Measurements from ENCODE around the gene PTGIS.

Gene PTGIS

DNA sequence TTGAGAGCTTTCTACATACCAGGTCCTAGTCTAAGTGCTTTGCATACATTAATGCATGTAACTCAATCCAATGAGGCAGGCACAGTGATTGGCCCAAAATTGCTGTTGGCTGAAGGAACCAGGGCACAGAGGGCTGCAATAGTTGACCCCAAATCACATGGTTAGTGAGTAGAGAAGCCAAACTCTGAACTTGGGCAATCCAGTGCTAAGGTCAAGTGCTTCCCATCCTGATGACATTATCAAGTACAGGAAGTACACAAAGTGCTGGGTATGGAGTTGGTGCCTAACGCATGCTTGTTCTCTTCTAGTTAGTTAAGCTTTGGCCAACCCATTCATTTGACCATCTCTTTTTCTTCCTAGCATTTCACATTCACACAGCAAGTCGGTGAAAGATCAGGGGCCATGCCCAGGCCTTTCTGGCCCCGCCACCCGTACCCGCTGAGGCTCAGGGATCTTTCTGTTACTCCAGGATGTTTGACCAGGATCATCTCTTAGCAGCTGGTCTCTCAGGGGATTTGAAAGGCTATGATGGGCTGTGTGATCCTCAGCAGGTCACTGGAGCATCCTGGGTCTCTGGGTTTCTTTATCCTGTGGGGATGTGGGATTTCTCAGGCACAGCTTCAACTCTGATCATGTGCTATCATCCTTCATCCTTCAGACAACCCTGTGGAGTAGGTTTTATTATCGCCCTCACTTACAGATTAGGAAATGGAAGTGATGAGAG lies 92.5 kb downstream of the PTGIS start:
- DNase-seq (ENCODE audit: low read depth in 4 of 4, low spot score in 1 of 4): no peak

DNA sequence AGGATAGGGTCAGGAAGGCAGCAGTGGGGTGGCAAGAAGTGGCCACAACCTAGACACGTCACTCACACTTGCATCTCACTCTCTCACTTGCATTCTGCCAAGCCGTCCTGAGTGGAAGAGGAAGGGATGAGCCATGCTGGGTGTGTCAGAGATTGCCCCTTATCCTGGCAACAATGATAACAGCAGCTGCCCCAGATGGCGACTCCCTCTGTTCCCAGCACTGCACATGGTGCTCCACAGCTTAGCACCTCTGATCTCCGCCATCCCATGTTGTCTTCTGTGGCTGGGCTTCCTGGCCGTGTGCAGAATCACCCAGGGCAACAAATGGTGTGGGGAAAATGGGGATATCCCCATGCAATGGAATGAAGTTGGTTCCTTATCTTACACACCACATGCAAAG lies 96.5 kb downstream of the PTGIS start:
- no peak for DNase-seq (ENCODE audit: low read depth in 4 of 4, low spot score in 1 of 4)

DNA sequence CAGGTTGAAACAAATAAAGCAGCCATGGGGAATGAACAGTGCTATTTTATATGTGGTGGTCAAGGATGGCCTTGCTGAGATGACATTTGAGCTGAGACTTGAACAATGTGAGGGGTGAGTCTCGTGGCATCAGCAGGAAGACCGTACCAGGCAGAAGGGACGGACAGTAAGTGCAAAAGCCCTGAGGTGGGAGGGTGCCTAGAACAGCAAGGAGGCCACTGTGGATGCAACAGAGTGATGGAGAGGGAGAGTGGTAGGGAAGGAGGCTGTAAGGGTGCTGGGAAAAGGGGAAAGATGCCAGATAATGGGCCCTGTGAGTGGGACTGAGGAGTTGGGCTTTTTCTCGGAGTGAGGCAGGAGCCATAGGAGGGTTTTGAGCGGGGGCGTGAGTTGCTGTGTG lies 97.0 kb downstream of the PTGIS start:
- no peak for DNase-seq (ENCODE audit: low read depth in 4 of 4, low spot score in 1 of 4)

DNA sequence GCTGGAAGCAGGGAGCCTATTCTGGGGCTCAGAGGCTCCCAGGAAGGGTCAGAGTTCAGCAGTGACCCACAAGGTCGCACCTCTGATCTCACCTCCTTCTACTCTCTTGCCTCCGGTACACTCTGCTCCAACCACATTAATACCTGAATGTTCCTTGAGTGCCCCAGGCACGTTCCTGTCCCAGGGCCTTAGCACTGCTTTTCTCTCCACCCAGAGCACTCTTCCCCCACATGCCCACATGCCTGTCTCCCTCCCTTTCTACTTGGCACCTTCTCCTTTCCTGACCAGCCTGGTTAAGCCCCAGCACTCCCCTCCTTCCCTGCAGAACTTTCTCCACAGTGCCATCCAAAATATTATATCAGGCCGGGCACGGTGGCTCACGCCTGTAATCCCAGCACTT lies 98.9 kb downstream of the PTGIS start:
- no peak for DNase-seq (ENCODE audit: low read depth in 4 of 4, low spot score in 1 of 4)

DNA sequence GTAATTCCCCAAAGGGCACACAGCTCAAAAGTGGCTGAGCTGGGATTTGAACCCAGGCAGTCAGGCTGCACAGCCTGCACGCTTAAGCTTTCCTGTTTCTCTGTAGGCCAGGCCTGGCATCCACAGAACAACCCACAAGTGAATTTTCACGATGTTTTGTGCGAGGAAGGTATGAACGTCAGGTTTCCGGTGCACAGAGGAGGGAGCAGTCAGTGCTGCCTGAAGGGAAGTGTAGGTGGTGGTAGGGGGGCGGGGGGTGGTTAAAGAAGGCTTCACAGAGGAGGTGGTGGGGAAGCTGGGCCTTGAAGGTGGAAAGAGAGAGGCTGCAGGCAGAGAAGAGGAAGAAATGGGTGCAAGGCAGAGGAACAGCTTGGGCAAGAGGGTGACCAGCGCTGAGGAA lies 99.5 kb downstream of the PTGIS start:
- DNase-seq (ENCODE audit: low read depth in 4 of 4, low spot score in 1 of 4): no peak

DNA sequence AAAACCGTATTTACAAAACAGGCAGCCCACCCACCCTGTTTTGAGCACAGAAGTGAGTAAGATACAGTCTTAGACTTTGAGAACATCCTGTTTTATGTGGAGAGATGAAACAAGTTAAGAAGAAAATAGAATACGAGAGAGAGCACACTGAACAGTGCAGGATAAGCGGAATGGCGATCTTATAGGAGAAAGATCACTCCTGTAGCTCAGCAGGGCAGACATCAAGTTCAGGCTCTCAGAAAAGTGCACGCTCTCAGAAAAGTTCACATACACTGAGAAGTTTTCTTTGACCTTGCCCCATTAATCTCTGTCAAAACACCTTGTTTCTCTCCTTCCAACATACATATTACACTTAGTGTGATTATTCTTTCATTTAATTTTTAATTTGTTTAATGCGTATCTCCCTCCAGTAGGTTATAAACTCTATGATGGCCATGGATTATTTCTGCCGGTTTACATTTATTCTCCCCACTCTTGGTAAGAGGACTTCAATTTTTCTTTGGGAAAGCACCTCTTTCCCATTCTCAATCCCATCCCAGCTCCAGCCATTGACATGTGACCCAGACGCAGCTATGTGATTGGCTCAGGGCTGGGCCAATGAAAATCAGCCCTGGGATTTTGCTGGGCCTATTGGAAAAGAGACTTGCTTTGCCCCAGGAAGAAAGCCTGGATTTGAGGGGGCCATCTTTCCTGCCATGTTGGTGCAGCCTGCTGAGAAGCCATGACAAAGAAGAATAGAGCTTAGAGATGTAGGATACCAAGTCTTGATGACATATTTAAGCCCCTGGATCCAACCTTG lies 101.6 kb downstream of the PTGIS start:
- DNase-seq (ENCODE audit: low read depth in 4 of 4, low spot score in 1 of 4): no peak

DNA sequence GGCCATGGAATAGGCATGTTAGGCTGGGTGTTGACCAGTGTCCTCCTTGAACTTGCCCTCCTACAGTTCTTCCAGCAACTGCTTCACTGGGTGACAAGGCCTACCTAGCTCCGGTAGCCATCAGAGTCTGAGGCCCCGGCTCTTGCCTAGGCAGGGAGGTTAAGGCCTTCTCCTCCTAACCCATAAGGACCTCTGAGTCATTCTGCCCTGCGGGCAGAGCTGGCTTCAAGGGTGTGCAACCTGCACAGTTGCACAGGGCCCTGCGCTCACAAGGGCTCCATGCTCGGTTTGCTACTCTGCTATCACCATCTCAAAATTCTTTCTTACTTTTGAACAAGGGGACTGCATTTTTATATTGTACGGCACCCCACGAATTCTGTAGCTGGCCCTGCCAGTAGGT lies 103.4 kb downstream of the PTGIS start:
- no peak for DNase-seq (ENCODE audit: low read depth in 4 of 4, low spot score in 1 of 4)

DNA sequence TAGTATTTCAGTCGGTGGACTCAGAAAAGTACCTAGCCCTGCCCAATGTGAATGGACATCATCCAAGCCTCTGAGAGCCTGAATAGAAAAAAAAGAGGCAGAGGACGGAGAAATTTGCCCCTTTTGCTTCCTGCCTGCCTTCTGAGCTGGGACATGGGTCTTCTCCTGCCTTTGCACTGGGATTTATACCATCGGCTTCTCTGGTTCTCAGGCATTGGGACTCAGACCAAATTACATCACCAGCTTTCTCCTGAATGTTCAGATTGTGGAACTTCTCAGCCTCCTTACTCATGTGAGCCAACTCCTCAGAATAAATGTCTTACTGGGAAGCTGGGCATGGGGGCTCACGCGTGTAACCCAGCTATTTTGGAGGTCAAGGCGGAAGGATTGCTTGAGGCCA lies 105.3 kb downstream of the PTGIS start:
- no peak for DNase-seq (ENCODE audit: low read depth in 4 of 4, low spot score in 1 of 4)

DNA sequence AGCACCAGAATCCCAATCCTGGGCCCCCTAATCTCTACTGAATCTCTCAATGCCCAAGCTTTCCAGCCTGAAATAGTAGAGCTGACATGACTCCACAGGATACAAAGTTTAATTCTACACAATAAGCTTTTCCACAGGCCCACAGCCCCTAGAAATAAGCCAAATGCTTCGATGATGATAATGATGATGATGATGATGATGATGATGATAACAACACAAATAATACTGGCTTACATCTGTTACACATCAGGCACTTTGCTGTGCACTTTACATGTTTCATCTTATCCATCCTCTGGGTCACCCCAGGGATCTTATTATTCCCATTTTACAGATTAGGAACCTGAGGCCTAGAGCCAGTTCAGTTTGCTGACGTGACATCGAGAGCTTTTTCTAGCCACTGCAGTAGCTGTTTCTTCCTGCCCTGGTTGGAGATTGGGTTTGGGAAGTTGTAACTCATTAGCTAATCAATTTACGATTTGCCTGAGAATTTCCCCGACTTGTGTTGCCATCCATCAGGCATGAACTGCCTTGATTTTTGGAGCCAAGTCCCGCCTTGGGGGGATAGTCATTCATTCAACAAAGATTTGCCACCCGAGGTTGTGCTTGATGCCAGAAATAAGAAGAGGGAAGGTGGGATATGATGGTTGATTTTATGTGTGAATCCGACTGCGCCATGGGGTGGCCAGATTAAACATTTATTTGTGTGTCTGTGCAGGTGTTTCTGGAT lies 105.9 kb downstream of the PTGIS start:
- DNase-seq (ENCODE audit: low read depth in 4 of 4, low spot score in 1 of 4): no peak

DNA sequence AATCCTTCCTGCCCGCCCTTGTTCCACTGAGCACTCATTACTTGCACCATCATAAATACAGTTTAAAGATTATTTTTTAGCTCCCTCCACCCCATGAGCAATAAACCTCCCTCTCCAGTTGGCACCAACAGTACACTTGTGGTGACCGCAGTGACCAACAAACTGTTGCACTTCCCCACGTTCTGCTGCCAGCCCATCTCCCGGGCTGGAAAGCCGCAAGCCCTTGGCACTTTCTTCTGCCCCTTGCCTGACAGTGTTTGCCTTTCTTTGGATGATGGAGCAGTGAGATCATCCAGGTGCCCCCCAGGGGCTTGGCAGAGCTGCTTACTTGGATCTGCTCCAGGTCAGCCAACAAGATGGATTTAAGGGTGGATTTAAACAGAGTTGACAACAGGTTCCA lies 107.0 kb downstream of the PTGIS start:
- no peak for DNase-seq (ENCODE audit: low read depth in 4 of 4, low spot score in 1 of 4)

DNA sequence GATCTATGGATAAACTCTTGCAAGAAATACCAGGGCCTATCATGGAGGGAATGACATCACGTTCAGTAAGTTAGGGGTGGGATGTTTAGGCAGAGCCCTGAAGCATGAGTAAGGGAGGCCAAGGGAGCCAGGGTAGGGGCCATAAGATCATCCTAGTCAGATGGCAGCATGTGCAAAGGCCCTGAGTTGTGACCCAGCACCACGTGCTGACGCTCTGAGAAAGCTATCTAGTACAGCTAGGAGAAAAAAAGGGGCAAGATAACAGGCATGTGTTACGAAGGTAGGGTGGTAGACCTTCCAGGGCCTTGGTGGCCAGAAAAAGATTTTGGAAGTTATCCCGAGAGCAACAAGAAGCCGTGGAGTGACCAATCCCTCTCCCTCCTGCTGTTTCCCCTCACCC lies 107.8 kb downstream of the PTGIS start:
- no peak for DNase-seq (ENCODE audit: low read depth in 4 of 4, low spot score in 1 of 4)

DNA sequence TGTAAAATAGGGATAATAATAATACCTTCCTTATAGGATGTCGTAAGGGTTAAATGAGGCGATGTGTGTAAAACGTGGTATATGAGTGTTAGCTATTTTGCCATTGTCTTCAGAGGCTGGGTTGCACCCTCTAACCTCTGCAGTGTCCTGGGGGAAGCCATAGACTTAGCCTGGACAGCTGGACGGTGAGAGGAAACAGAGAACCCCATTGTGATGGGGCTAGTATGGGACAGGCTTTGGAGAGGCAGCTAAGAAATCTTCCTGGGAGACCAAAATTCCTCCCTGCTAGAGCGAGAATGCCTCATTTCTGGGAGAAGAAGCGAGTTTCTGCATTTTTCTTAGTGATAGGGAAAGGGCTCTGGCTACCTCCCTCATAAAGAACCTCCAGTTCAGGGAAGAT lies 108.3 kb downstream of the PTGIS start:
- DNase-seq (ENCODE audit: low read depth in 4 of 4, low spot score in 1 of 4): no peak

DNA sequence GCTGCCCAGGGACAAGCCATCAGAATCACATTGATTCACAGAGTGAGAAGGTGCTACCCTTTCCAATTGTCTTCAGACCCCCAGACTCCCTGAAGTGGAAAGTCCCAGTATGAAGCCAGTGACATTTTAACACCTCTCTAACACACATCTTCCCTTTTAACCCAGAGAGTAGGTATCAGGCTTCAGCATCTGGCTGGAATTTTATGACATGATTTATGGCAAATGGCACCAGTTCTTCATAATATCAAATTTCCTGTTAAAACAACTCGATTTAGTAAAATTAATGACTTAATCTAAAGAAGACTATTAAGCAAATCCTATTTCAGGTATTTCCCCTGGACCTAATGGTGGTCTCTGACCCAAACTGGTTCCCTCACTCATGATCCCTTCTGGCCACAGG lies 110.5 kb downstream of the PTGIS start:
- DNase-seq (ENCODE audit: low read depth in 4 of 4, low spot score in 1 of 4): no peak

DNA sequence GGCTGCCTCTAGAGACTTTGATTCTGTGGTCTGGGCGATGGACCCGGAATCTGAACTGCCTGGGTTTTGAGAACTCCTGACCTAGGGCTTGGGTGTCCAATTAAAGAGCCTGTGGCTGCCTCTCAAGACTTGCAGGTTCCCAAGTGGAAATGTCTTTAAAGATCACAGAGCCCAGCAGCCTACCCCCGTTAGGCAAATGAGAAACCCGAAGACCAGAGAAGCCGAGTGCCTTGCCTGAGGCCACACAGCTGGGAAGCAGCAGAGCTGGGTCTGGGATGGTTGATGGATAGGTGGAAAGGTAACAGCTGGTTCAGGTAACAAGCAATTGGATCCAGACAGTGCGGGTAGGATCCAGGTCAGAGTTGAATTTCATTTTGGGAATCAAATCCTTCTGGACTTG lies 111.3 kb downstream of the PTGIS start:
- no peak for DNase-seq (ENCODE audit: low read depth in 4 of 4, low spot score in 1 of 4)

DNA sequence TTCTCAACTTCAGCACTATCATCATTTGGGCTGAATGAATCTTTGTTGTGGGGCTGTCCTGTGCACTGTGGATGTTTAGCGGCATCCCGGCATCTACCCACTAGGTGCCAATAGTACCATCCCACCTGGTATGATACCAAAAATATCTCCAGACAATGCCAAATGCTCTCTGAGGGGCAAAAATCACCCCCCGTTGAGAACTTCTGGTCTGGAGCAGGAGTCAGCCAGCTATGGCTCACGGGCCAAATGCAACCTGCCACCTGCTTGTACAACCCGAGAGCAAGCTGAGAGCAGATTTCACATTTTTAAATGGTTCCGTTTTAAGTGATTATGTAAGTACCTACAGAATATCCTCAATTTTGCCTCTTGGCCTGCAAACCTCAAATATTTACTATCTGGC lies 112.2 kb downstream of the PTGIS start:
- no peak for DNase-seq (ENCODE audit: low read depth in 4 of 4, low spot score in 1 of 4)
